Measurements from ENCODE around the gene KATNA1. TPM values are rescaled to one million over a fixed set of nuclear protein-coding genes. Genes with fewer than 3 reads are reported as not detected.

Gene KATNA1
- total and polyA plus RNA-seq, 9 of the 15 experiments (the other 6 are each of a cell fraction or from before 2014, with no cell fraction given): 22.5 to 76.9 (median 45.0) TPM

DNA sequence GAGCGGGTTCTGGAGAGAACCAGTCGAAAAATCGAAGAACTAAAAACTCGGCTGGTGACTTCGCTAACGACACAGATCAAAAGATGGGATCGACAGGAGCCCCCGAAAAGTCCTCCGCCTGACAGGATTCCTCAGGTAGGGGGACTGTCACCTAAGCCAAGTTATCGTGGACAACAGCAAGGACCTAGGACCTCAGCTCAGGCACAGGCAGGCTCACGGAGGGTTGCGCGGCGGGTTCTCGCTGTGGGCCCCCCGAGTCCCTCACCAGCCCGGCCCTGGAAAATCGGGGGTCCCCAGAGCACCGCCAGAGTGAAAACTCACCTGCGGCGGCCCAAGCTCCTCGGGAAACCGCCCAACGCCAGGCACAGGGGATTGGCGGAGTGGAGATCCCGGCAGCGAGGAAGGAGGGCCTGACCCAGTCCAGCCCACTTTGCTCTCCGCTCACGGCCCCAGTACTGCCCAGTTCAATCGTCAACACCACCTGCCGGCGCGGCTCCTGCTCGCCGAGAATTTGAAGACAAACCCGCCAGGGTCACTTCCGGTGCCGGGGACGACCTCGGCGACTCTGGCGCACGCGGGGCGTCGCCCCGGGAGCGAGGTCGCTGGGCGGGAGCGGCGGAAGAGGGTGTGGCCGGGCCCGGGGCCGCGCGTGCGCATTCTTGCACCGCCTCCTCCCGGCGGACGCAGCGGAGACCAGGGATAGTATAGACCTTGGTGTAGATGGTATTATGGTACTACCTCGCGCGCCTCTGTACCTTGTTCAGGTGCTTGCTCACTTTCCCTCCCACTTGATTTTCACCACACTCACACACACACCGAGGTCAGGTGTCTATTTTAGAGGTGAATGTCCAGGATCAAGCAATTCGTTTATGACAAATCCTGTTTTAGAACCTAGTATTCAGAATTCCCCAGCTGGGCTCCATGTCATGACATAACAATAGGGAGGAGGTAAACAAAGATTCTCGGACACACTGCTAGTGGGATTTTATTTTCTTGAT is at the start of gene KATNA1 (continued):
- TF ChIP-seq, protein P1, sequence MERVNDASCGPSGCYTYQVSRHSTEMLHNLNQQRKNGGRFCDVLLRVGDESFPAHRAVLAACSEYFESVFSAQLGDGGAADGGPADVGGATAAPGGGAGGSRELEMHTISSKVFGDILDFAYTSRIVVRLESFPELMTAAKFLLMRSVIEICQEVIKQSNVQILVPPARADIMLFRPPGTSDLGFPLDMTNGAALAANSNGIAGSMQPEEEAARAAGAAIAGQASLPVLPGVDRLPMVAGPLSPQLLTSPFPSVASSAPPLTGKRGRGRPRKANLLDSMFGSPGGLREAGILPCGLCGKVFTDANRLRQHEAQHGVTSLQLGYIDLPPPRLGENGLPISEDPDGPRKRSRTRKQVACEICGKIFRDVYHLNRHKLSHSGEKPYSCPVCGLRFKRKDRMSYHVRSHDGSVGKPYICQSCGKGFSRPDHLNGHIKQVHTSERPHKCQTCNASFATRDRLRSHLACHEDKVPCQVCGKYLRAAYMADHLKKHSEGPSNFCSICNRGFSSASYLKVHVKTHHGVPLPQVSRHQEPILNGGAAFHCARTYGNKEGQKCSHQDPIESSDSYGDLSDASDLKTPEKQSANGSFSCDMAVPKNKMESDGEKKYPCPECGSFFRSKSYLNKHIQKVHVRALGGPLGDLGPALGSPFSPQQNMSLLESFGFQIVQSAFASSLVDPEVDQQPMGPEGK (CRISPR knock-in tag; IDR thresholded peaks at IDR 0.05; ENCODE audit: borderline replicate concordance): no peak
- no peak for TF ChIP-seq RBM17 (IDR thresholded peaks at IDR 0.05; ENCODE audit: borderline replicate concordance, low read depth, low read length)
- TF ChIP-seq, protein P2, sequence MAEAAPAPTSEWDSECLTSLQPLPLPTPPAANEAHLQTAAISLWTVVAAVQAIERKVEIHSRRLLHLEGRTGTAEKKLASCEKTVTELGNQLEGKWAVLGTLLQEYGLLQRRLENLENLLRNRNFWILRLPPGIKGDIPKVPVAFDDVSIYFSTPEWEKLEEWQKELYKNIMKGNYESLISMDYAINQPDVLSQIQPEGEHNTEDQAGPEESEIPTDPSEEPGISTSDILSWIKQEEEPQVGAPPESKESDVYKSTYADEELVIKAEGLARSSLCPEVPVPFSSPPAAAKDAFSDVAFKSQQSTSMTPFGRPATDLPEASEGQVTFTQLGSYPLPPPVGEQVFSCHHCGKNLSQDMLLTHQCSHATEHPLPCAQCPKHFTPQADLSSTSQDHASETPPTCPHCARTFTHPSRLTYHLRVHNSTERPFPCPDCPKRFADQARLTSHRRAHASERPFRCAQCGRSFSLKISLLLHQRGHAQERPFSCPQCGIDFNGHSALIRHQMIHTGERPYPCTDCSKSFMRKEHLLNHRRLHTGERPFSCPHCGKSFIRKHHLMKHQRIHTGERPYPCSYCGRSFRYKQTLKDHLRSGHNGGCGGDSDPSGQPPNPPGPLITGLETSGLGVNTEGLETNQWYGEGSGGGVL (CRISPR knock-in tag; IDR thresholded peaks at IDR 0.05): no peak
- TF ChIP-seq TGIF2 (CRISPR knock-in tag; IDR thresholded peaks at IDR 0.05): no peak
- TF ChIP-seq, protein P3, sequence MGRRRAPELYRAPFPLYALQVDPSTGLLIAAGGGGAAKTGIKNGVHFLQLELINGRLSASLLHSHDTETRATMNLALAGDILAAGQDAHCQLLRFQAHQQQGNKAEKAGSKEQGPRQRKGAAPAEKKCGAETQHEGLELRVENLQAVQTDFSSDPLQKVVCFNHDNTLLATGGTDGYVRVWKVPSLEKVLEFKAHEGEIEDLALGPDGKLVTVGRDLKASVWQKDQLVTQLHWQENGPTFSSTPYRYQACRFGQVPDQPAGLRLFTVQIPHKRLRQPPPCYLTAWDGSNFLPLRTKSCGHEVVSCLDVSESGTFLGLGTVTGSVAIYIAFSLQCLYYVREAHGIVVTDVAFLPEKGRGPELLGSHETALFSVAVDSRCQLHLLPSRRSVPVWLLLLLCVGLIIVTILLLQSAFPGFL (CRISPR knock-in tag; IDR thresholded peaks at IDR 0.05): peak; percentile 97; the same call in 1 of the 2 replicates
- TF ChIP-seq ZNF551 (CRISPR knock-in tag; IDR thresholded peaks at IDR 0.05): no peak
- TF ChIP-seq SAFB2 (IDR thresholded peaks at IDR 0.05; ENCODE audit: borderline replicate concordance, low read depth, low read length, severe bottlenecking): no peak
- TF ChIP-seq PRMT5 (CRISPR knock-in tag; IDR thresholded peaks at IDR 0.05): no peak
- no peak for TF ChIP-seq HNRNPL (IDR thresholded peaks at IDR 0.05; ENCODE audit: low read depth, low read length)
- no peak for TF ChIP-seq TFAM (CRISPR knock-in tag; conservative IDR thresholded peaks at IDR 0.05)
- no peak; the same call in 1 of the 2 replicates for TF ChIP-seq NR4A1 (CRISPR knock-in tag; IDR thresholded peaks at IDR 0.05)
- no peak for TF ChIP-seq NR4A1 (tag; IDR thresholded peaks at IDR 0.05)
- no peak for TF ChIP-seq SIN3B (IDR thresholded peaks at IDR 0.05; ENCODE audit: low read depth)
- TF ChIP-seq SRSF1 (IDR thresholded peaks at IDR 0.05; ENCODE audit: low read depth, low read length): peak; percentile 86; the same call in 1 of the 2 replicates
- TF ChIP-seq GABPB1 (CRISPR knock-in tag; IDR thresholded peaks at IDR 0.05): peak; percentile 97
- no peak for TF ChIP-seq NCOA2 (IDR thresholded peaks at IDR 0.05; ENCODE audit: partially characterized antibody in 2 of 2)
- TF ChIP-seq ZFP1 (CRISPR knock-in tag; IDR thresholded peaks at IDR 0.05): no peak
- TF ChIP-seq YY1 (IDR thresholded peaks at IDR 0.05; ENCODE audit: borderline replicate concordance in 1 of 3, control insufficient read depth in 1 of 3, extremely low read depth in 1 of 3, insufficient read depth in 3 of 3, insufficient read length in 1 of 3, insufficient replicate concordance in 2 of 3, low read depth in 1 of 3, low read length in 2 of 3): peak in 2 of 3 experiments; percentile 55 to 56
- peak; percentile 90 for TF ChIP-seq KLF13 (tag; IDR thresholded peaks at IDR 0.05; ENCODE audit: borderline replicate concordance, low read depth)
- TF ChIP-seq ZNF561 (CRISPR knock-in tag; conservative IDR thresholded peaks at IDR 0.05): no peak
- TF ChIP-seq HMG20B (CRISPR knock-in tag; IDR thresholded peaks at IDR 0.05): no peak
